H9 (cell line): ENCODE measurements around the gene VASP. TPM values are rescaled to one million over a fixed set of nuclear protein-coding genes. Genes with fewer than 3 reads are reported as not detected.
A peak's percentile ranks its signal among the peaks of the same experiment; 100 is the strongest.

Source experiments
- DNase-seq: peaks from one replicate; pipeline ENCODE4 v3.0.0-alpha.2; 2017
- H2AFZ ChIP-seq: one replicate; pipeline ENCODE4 v1.6.1; 2013; ENCODE audit warnings: mild to moderate bottlenecking, low read length, control low read depth, moderate library complexity
- H2AK5ac ChIP-seq: 2 replicates; pipeline ENCODE4 v1.6.1; 2013; ENCODE audit warnings: low read length, control low read depth, mixed read lengths; ENCODE audit not compliant: insufficient read length
- H2BK120ac ChIP-seq: one replicate; pipeline ENCODE4 v1.6.1; 2013; ENCODE audit warnings: low read depth, mild to moderate bottlenecking, low read length, control low read depth, inconsistent platforms; ENCODE audit not compliant: poor library complexity, severe bottlenecking
- H2BK12ac ChIP-seq: 2 replicates; pipeline ENCODE4 v1.6.1; 2013; ENCODE audit warnings: low read length, control low read depth, mixed read lengths, low read depth; ENCODE audit not compliant: insufficient read length
- H2BK15ac ChIP-seq: 2 replicates; pipeline ENCODE4 v1.6.1; 2013; ENCODE audit warnings: low read depth, low read length, control low read depth
- H2BK20ac ChIP-seq: one replicate; pipeline ENCODE4 v1.6.1; 2013; ENCODE audit warnings: low read depth, mild to moderate bottlenecking, low read length, control low read depth, inconsistent platforms; ENCODE audit not compliant: poor library complexity, severe bottlenecking
- H2BK5ac ChIP-seq: 2 replicates; pipeline ENCODE4 v1.6.1; 2013; ENCODE audit warnings: low read length, control low read depth, mixed read lengths; ENCODE audit not compliant: insufficient read length
- H3K14ac ChIP-seq: 2 replicates; pipeline ENCODE4 v1.6.1; 2013; ENCODE audit warnings: low read length, control low read depth; ENCODE audit not compliant: insufficient read depth
- H3K18ac ChIP-seq: 2 replicates; pipeline ENCODE4 v1.6.1; 2013; ENCODE audit warnings: low read depth, mild to moderate bottlenecking, mixed read lengths, low read length, control low read depth; ENCODE audit not compliant: insufficient read length
- H3K23ac ChIP-seq: 2 replicates; pipeline ENCODE4 v1.6.1; 2013; ENCODE audit warnings: low read length, control low read depth, mixed read lengths, low read depth; ENCODE audit not compliant: insufficient read length
- H3K23me2 ChIP-seq: 2 replicates; pipeline ENCODE4 v1.6.1; 2013; ENCODE audit warnings: low read depth, mild to moderate bottlenecking, mixed read lengths, low read length, control low read depth; ENCODE audit not compliant: insufficient read length, poor library complexity, severe bottlenecking
- H3K27ac ChIP-seq: 2 replicates; pipeline ENCODE4 v1.5.1; 2013; ENCODE audit warnings: low read length, control low read depth, mixed read lengths, low read depth; ENCODE audit not compliant: insufficient read length
- H3K27me3 ChIP-seq: 2 replicates; pipeline ENCODE4 v1.6.1; 2013; ENCODE audit warnings: low read length, control low read depth, inconsistent platforms; ENCODE audit not compliant: insufficient read depth
- H3K4ac ChIP-seq: 2 replicates; pipeline ENCODE4 v1.6.1; 2013; ENCODE audit warnings: low read depth, mild to moderate bottlenecking, control low read depth, inconsistent platforms, low read length, moderate library complexity
- H3K4me1 ChIP-seq: 2 replicates; pipeline ENCODE4 v1.6.1; 2013; ENCODE audit warnings: low read length, control low read depth, inconsistent platforms; ENCODE audit not compliant: insufficient read depth
- H3K4me2 ChIP-seq: 2 replicates; pipeline ENCODE4 v1.6.1; 2013; ENCODE audit warnings: low read length, control low read depth, mixed read lengths; ENCODE audit not compliant: insufficient read length, insufficient read depth
- H3K56ac ChIP-seq: 2 replicates; pipeline ENCODE4 v1.6.1; 2013; ENCODE audit warnings: low read depth, mild to moderate bottlenecking, mixed read lengths, low read length, control low read depth; ENCODE audit not compliant: insufficient read length
- H3K79me1 ChIP-seq: 2 replicates; pipeline ENCODE4 v1.6.1; 2013; ENCODE audit warnings: low read depth, mild to moderate bottlenecking, moderate library complexity, low read length, control low read depth, inconsistent platforms; ENCODE audit not compliant: insufficient read depth, poor library complexity, severe bottlenecking
- H3K79me2 ChIP-seq: 2 replicates; pipeline ENCODE4 v1.6.1; 2013; ENCODE audit warnings: low read length, control low read depth, inconsistent platforms; ENCODE audit not compliant: insufficient read depth
- H3K9ac ChIP-seq: 2 replicates; pipeline ENCODE4 v1.6.1; 2013; ENCODE audit warnings: low read length, control low read depth, mixed read lengths; ENCODE audit not compliant: insufficient read length; ENCODE audit errors: extremely low read depth
- H3K9me3 ChIP-seq: one replicate; pipeline ENCODE4 v1.6.1; 2013; ENCODE audit warnings: low read depth, low read length, inconsistent platforms; ENCODE audit not compliant: control insufficient read depth
- H3T11ph ChIP-seq: one replicate; pipeline ENCODE4 v1.6.1; 2013; ENCODE audit warnings: mild to moderate bottlenecking, low read length, control low read depth, inconsistent platforms
- H4K20me1 ChIP-seq: one replicate; pipeline ENCODE4 v1.6.1; 2013; ENCODE audit not compliant: control insufficient read depth, insufficient read length, insufficient read depth
- H4K5ac ChIP-seq: 2 replicates; pipeline ENCODE4 v1.6.1; 2013; ENCODE audit warnings: low read depth, mild to moderate bottlenecking, mixed read lengths, low read length, control low read depth; ENCODE audit not compliant: insufficient read length
- H4K8ac ChIP-seq: replicated peaks from 2 replicates; pipeline ENCODE4 v1.6.1; 2013; ENCODE audit warnings: low read length, control low read depth, mixed read lengths, low read depth; ENCODE audit not compliant: insufficient read length
- H4K91ac ChIP-seq: 2 replicates; pipeline ENCODE4 v1.6.1; 2013; ENCODE audit warnings: low read depth, mild to moderate bottlenecking, moderate library complexity, mixed read lengths, low read length, control low read depth; ENCODE audit not compliant: insufficient read length
- H3K27ac Mint-ChIP-seq, 3 experiments: 2 replicates in 2 of 3; 3 replicates in 1 of 3; pipeline ENCODE4 v1.8.0; 2020 to 2021; ENCODE audit warnings: mixed read lengths in 3 of 3, mild to moderate bottlenecking in 1 of 3, moderate library complexity in 1 of 3
- H3K27me3 Mint-ChIP-seq: 2 replicates; pipeline ENCODE4 v1.8.0; 2021; ENCODE audit warnings: low read depth, mild to moderate bottlenecking, moderate library complexity, mixed read lengths
- H3K36me3 Mint-ChIP-seq, 3 experiments: 2 replicates in 2 of 3; 3 replicates in 1 of 3; pipeline ENCODE4 v1.8.0; 2020 to 2021; ENCODE audit warnings: low read depth in 3 of 3, mixed read lengths in 3 of 3; ENCODE audit not compliant: insufficient read depth in 1 of 3
- H3K4me1 Mint-ChIP-seq, 2 experiments: 2 replicates each; pipeline ENCODE4 v1.8.0; 2020; ENCODE audit warnings: mixed read lengths in 2 of 2
- H3K4me3 Mint-ChIP-seq, 2 experiments: 2 replicates in 1 of 2; 3 replicates in 1 of 2; pipeline ENCODE4 v1.8.0; 2020 to 2021; ENCODE audit warnings: mild to moderate bottlenecking in 2 of 2, mixed read lengths in 2 of 2, moderate library complexity in 1 of 2
- H3K9me3 Mint-ChIP-seq, 2 experiments: 2 replicates in 1 of 2; 3 replicates in 1 of 2; pipeline ENCODE4 v1.8.0; 2020; ENCODE audit warnings: mild to moderate bottlenecking in 2 of 2, mixed read lengths in 2 of 2, moderate library complexity in 1 of 2
- CTCF ChIP-seq: fragments of 200-600 bp; sonication (generic); conservative IDR thresholded peaks from 3 replicates; pipeline ENCODE4 v1.8.0; 2021; ENCODE audit warnings: antibody characterized with exemption, mild to moderate bottlenecking
- WGBS: extraction: QIAGEN DNeasy Blood & Tissue Kit; methylation state at CpG from one replicate; pipeline ENCODE4 v1.1.7; 2013; ENCODE audit warnings: missing lambda C conversion rate, low lambda C conversion rate, mixed read lengths; ENCODE audit not compliant: insufficient read length; ENCODE audit errors: extremely low coverage; 5-methylcytosine and 5-hydroxymethylcytosine counted together
- total RNA-seq: library from RNA; stranded (reverse); gene quantifications from 2 replicates; pipeline ENCODE4 v1.2.1, GENCODE V29; 2021

VASP gene
- total RNA-seq, 1 experiment from 2014 or later = 157 TPM

GRCh38 chr19:45492137-45492626 is 15.1 kb upstream of the VASP start:
- Histone ChIP-seq H3K23ac (no peak overlapping the region), H3T11ph (no peak overlapping the region), H4K8ac (no peak overlapping the region), H3K4me1 (no peaks in the 10 kb centered on the region), H2BK20ac (no peak overlapping the region), H4K5ac (no peak overlapping the region), H2BK5ac (no peak overlapping the region), H3K4me2 (no peak overlapping the region), H3K56ac (no peak overlapping the region), H3K79me2 (no peaks in the 10 kb centered on the region), H3K27ac (no peak overlapping the region), H2BK120ac (no peak overlapping the region), H2AFZ (no peak overlapping the region), H3K4ac (no peak overlapping the region), H2BK15ac (no peak overlapping the region), H4K91ac (no peak overlapping the region), H3K23me2 (peaks cover 13% of the 10 kb centered on the region), H3K27me3 (no peaks in the 10 kb centered on the region; the same call in 1 of the 2 replicates), H2BK12ac (no peak overlapping the region), H3K9ac (no peak overlapping the region), H3K18ac (no peak overlapping the region), H3K79me1 (no peaks in the 10 kb centered on the region), H4K20me1 (no peaks in the 10 kb centered on the region), H2AK5ac (no peak overlapping the region), H3K14ac (no peak overlapping the region), H3K9me3 (no peaks in the 10 kb centered on the region)
- Mint-ChIP-seq H3K36me3 (peaks cover 2 to 17% (median 14%) of the 10 kb centered on the region in 3 experiments; a peak in 6 of 7 replicates), H3K27me3 (peaks cover 8% of the 10 kb centered on the region), H3K9me3 (no peaks in the 10 kb centered on the region; a peak in 1 of 5 replicates), H3K4me1 (peaks cover 18 to 25% of the 10 kb centered on the region in 2 experiments), H3K4me3 (peak overlapping the region; percentile 76 to 88), H3K27ac (peak overlapping the region; percentile 1 to 72 (median 27); a peak in 2 of 7 replicates)
- TF ChIP-seq CTCF = no peak
- DNase-seq = no peak
- WGBS = no CpG with 5 or more reads among the region's 5 CpGs
